ENCODE data around the gene OR8D2.

Gene OR8D2

DNA sequence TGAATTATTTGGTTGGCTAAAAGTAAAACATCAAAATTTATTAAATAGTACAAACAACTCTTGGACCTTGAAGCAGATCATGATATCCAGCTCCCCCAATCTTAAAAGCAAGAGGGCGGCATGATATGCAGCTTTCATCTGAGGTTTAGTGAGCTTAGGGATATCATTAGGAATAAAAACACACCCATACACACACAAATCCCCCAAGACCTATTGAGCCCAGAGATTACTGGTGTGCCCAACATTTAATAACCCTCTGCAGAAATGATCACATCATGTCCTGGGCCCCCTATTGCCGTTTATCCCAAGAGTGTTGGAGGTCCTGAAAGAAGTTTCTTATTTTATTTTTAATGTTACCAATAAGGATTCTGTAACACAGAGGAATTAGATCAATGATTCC, 6.1 kb downstream of the OR8D2 start, which contains the start of gene OR8D1:
OR8D1 (minus strand) TSS at position 101 of the 400 bp plus-strand sequence. CDS start 3,183 bp downstream, outside the sequence.
- DNase-seq (ENCODE audit: insufficient read length) (no peak), FAIRE-seq (no peak)
- no peak for TF ChIP-seq POLR2A (IDR thresholded peaks at IDR 0.05; ENCODE audit: low read depth, low read length)
- no peak for TF ChIP-seq POLR2AphosphoS5 (IDR thresholded peaks at IDR 0.05; ENCODE audit: low read depth, low read length)

DNA sequence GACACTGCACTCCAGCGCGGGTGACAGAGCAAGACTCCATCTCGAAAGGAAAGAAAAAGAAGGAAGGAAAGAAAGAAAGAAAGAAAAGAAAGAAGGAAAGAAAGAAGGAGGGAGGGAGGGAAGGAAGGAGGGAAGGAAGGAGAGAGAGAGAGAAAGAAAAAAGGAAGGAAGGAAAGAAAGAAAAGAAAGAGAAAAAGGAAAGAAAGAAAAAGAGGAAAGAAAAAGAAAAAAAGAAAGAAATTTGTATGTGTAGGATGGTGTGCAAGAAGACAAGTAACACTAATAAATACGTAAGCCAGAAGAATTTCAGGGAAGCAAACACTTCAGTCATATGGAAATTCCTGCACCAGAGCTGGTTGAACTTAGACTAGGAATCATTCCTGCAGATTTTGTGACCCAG, 6.9 kb downstream of the OR8D2 start:
- DNase-seq (ENCODE audit: insufficient read length), result no peak
- no peak for FAIRE-seq
- TF ChIP-seq POLR2AphosphoS5 (IDR thresholded peaks at IDR 0.05; ENCODE audit: low read depth, low read length) (no peak), POLR2A (IDR thresholded peaks at IDR 0.05; ENCODE audit: low read depth, low read length) (no peak), TAF1 (IDR thresholded peaks at IDR 0.05; ENCODE audit: borderline replicate concordance, low read depth, low read length) (no peak)

DNA sequence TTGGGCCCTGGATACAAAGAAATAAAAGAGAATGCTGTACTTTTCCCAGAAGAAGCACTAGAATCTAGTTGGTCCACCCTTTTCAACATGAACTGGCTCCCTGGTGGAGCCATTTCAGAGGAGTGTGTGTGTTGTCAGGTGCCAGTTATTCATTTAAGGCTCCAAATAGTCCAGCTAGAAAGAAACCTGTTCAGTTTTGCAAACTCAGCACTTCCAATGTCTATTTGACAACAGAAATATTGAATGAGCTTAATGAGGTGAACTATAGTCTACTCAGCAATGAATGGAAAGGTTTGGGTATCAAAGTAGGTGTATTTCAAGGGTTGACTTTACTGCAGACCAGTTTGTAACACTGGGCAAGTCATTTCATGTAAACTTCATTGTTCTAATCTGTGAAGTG, 8.3 kb downstream of the OR8D2 start:
- no peak for TF ChIP-seq POLR2AphosphoS5 (IDR thresholded peaks at IDR 0.05; ENCODE audit: low read depth, low read length)
- no peak for TF ChIP-seq POLR2A (IDR thresholded peaks at IDR 0.05; ENCODE audit: low read depth, low read length)
- TF ChIP-seq TAF1 (IDR thresholded peaks at IDR 0.05; ENCODE audit: borderline replicate concordance, low read depth, low read length), result no peak
- DNase-seq (ENCODE audit: insufficient read length), result no peak
- peak; percentile 42 for FAIRE-seq

DNA sequence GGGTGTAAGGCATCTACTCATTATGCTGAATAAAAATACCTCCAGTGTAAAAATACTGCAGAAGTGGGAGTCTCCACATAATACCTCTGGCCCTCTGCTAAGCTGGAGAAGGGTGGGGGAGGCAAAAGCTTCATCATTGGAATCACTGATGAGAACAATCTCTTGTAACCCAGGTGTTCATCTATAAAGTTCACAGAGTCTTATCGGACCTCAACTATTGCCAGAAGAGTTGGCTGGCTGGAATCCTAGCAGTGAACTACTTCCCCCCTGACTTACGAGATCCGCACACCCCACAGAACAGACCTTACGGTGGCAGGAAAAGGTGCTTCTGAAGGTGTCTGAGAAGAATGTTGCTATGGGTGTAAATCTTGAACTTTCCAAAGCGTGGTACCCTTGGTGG, 8.7 kb downstream of the OR8D2 start:
- no peak for DNase-seq (ENCODE audit: insufficient read length)
- TF ChIP-seq POLR2A (IDR thresholded peaks at IDR 0.05; ENCODE audit: low read depth, low read length), result no peak
- no peak for TF ChIP-seq POLR2AphosphoS5 (IDR thresholded peaks at IDR 0.05; ENCODE audit: low read depth, low read length)
- no peak for TF ChIP-seq TAF1 (IDR thresholded peaks at IDR 0.05; ENCODE audit: borderline replicate concordance, low read depth, low read length)
- no peak for FAIRE-seq

DNA sequence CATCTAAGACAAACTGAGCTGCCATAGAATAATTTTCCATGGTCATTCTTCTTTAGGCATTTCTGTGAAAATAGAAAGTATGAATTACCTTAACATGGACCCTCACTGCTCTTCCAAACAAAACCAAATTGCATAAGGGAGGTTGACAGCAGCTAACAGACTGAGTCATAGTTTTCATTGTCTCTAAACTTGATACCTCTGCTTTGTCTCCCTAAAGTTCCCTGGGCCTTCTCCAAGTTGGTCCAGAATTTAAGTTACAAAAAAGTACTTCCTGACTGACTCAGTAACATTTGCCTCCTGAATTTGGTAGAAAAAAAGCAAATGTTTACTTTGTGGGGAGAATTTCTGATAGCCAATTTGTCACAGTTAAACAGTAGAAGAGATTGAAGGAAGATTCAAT, 9.3 kb downstream of the OR8D2 start:
- no peak for FAIRE-seq
- TF ChIP-seq TAF1 (IDR thresholded peaks at IDR 0.05; ENCODE audit: borderline replicate concordance, low read depth, low read length), result no peak
- no peak for TF ChIP-seq POLR2A (IDR thresholded peaks at IDR 0.05; ENCODE audit: low read depth, low read length)
- no peak for DNase-seq (ENCODE audit: insufficient read length)

DNA sequence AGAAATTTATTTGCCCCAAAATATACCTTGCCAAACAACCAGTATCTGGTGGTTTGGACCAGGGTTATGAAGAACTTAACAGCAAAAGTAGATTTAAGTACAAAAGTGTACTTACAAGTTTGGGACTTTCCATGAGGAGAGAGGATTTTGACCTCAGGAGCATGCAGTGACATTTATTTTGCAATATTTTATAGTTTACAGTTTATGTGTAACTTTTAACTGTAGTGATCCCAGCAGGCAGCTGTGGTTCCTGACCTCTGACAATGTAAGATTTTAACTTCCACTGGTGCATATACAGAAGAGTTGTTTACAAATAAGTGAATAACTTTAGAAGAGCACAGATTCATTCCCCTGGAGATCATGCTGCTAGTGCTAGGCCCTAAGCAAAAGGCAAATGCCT, 12.9 kb downstream of the OR8D2 start:
- no peak for TF ChIP-seq TAF1 (IDR thresholded peaks at IDR 0.05; ENCODE audit: borderline replicate concordance, low read depth, low read length)
- TF ChIP-seq POLR2A (IDR thresholded peaks at IDR 0.05; ENCODE audit: low read depth, low read length), result no peak
- no peak for TF ChIP-seq POLR2AphosphoS5 (IDR thresholded peaks at IDR 0.05; ENCODE audit: low read depth, low read length)
- FAIRE-seq (no peak), DNase-seq (ENCODE audit: insufficient read length) (no peak)

DNA sequence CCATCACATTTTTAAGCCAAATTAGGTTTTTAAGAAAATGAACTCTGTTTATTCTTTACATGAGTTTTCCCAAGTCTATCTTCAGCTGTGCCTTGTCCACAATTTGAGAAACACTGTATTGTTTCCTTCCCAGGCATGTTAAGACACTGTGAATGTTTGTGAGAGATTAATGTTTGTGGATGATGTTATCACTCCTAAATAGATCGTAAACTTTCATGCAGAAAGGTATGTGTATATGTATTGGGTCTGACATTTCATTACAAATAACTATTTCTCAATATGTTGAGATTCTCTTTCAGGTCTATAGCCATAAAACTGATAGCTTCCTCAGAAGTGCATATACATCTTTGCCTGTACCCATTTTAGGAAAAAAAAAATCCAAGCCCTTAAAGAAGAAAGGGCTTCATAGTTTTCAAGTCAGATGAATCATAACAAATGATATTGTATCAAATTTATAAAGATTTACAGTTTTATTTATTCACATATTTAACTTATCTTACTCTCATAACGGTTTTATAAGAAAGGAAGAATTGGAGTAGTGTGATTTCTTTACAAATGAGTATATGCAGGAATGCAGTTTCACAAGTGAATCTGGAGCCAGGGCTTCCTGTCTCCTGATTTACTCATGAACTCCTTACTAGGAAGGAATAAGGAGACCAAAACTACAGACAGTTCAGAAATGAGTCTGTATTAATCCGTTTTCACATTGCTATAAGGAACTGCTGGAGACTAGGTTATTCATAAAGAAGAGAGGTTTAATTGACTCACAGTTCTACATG, 17.5 kb downstream of the OR8D2 start:
- no peak for TF ChIP-seq TAF1 (IDR thresholded peaks at IDR 0.05; ENCODE audit: borderline replicate concordance, low read depth, low read length)
- TF ChIP-seq POLR2AphosphoS5 (IDR thresholded peaks at IDR 0.05; ENCODE audit: low read depth, low read length), result no peak
- no peak for TF ChIP-seq POLR2A (IDR thresholded peaks at IDR 0.05; ENCODE audit: low read depth, low read length)
- no peak for FAIRE-seq
- no peak for DNase-seq (ENCODE audit: insufficient read length)

DNA sequence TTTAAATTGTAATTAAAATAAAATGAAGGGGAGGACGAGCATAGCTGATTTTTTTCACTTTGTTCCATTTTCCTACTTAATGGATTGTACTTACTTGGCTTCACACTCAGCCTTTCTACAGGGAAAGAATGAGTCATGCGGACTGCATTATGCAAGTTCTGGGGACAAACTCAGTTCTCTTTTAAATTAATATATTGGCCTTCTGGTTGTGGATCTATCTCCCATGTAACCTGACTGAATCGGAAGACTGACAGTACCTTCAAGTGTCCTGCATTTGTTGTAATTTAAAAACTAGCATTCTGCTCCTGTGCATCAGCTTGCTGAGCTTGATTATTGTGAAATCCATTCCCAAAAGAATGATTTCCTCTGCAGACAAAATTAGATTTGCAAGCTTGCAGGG, 18.4 kb downstream of the OR8D2 start:
- FAIRE-seq, result no peak
- TF ChIP-seq TAF1 (IDR thresholded peaks at IDR 0.05; ENCODE audit: borderline replicate concordance, low read depth, low read length) (no peak), POLR2A (IDR thresholded peaks at IDR 0.05; ENCODE audit: low read depth, low read length) (no peak), POLR2AphosphoS5 (IDR thresholded peaks at IDR 0.05; ENCODE audit: low read depth, low read length) (no peak)
- DNase-seq (ENCODE audit: insufficient read length), result no peak

DNA sequence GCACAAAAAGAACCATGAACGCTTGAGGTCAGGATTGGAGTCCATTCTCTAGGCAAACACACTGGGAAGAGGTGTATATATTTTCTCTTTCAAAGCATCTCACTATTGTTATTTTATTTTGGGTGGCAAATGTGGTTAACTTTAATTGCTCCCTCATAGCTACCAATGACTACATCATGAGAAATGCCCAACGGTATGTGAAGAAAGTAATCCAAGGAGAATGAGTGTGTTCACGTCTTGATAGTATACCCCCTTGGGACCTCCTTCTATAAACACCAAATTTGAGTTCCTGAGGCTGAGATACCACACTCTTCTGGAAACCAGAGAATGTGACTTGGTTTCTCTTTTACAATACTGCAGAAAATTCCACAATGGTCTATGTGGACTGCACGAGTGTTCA, 22.1 kb downstream of the OR8D2 start:
- TF ChIP-seq TAF1 (IDR thresholded peaks at IDR 0.05; ENCODE audit: borderline replicate concordance, low read depth, low read length), result no peak
- no peak for TF ChIP-seq POLR2AphosphoS5 (IDR thresholded peaks at IDR 0.05; ENCODE audit: low read depth, low read length)
- no peak for TF ChIP-seq POLR2A (IDR thresholded peaks at IDR 0.05; ENCODE audit: low read depth, low read length)
- DNase-seq (ENCODE audit: insufficient read length) (no peak), FAIRE-seq (no peak)

DNA sequence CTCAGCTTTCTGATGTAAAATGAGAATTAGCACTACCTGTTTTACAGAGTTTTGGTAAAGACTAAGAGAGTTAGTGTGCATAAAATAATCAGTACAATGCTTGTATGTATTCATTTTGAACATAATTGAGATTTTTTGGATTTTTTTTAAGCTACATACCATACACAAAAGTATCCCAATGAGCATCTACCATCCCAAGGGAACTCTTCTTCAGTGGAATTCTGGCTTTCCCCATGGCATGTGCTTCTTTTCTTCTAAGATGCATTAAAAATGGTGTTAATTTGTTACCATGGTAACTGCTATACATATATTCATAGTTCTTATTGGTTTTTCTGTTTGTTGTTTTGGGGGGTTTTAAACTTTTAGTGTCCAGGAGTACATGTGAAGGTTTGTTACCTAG, 24.0 kb downstream of the OR8D2 start:
- no peak for DNase-seq (ENCODE audit: insufficient read length)
- FAIRE-seq, result no peak
- TF ChIP-seq POLR2A (IDR thresholded peaks at IDR 0.05; ENCODE audit: low read depth, low read length) (no peak), TAF1 (IDR thresholded peaks at IDR 0.05; ENCODE audit: borderline replicate concordance, low read depth, low read length) (no peak), POLR2AphosphoS5 (IDR thresholded peaks at IDR 0.05; ENCODE audit: low read depth, low read length) (no peak)

DNA sequence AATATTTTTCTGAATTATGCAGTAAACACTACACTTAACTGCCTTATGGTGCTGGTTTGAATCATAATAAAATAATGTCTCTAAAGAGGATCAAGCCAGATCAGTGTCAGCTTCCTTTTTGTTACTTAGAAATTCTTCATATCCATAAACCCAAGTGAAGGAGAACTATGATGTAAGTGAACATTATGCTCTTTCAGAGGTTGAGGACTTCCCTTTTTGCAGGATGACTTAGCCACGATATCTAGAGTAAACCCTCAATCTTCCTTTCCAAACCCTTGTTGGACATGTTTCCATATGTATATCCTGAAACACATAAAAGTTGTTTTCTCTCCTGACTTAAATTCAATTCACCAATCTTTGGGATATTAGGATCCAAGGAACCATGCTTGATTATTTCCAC, 25.3 kb downstream of the OR8D2 start:
- TF ChIP-seq TAF1 (IDR thresholded peaks at IDR 0.05; ENCODE audit: borderline replicate concordance, low read depth, low read length) (no peak), POLR2AphosphoS5 (IDR thresholded peaks at IDR 0.05; ENCODE audit: low read depth, low read length) (no peak), POLR2A (IDR thresholded peaks at IDR 0.05; ENCODE audit: low read depth, low read length) (no peak)
- DNase-seq (ENCODE audit: insufficient read length), result no peak
- no peak for FAIRE-seq

DNA sequence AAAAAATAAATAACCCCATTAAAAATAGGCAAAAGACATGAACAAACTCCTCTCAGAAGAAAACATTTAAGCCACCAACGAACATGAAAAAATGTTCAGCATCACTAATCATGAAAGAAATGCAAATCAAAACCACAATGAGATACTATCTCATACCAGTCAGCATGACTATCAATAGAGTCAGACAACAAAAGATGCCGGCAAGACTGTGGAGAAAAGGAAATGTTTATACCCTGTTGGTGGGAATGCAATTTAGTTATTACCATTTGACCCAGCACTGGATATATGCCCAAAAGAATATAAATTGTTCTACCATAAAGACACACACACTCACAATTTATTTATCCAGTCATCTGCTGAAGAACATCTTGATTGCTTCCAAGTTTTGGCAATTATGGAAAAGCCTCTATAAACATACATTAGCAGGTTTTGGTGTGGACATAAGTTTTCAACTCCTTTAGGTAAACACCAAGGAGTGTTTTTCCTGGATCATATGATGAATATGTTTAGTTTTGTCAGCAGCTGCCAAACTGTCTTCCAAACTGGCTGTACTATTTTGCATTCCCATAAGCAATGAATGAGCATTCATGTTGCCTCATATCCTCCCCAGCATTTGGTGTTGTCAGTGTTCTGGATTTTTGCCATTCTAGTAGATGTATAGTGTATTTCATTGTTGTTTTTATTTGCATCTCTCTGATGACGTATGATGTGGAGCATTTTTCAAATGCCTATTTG, 34.2 kb downstream of the OR8D2 start:
- FAIRE-seq (no peak), DNase-seq (ENCODE audit: insufficient read length) (no peak)
- TF ChIP-seq TAF1 (IDR thresholded peaks at IDR 0.05; ENCODE audit: borderline replicate concordance, low read depth, low read length), result no peak
- no peak for TF ChIP-seq POLR2A (IDR thresholded peaks at IDR 0.05; ENCODE audit: low read depth, low read length)
- no peak for TF ChIP-seq POLR2AphosphoS5 (IDR thresholded peaks at IDR 0.05; ENCODE audit: low read depth, low read length)
